Measurements from ENCODE around the gene P3H2.

DNA sequence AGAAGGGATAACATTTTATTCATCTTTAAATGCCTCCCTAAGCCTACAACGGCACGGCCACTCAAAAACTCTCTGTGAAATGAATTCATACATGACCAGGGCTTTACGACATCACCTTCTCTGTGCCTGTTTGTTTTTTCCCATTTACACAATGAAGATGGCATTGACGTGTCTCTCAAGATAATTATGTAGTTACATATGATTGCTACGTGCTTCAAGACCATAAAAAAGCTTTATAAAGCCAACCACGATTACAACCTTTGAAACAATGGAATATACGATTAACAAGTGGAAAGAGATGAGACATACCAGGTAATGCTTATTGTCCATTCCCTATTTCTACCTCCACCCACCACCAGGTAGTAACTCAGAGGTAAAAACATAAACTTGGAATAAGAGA lies 168.4 kb downstream of the P3H2 start:
- TF ChIP-seq ZNF274 (IDR thresholded peaks at IDR 0.05; ENCODE audit: low read depth, low read length) (no peak), YY1 (IDR thresholded peaks at IDR 0.05; ENCODE audit: insufficient read depth, insufficient read length) (no peak), SUZ12 (IDR thresholded peaks at IDR 0.05; ENCODE audit: extremely low read depth, insufficient read depth, insufficient read length) (no peak)
